ENCODE data around the gene PNLIPRP3. TPM values are rescaled to one million over a fixed set of nuclear protein-coding genes. Genes with fewer than 3 reads are reported as not detected.

Gene PNLIPRP3
- total and polyA plus RNA-seq, 9 of the 15 experiments (the other 6 are each of a cell fraction or from before 2014, with no cell fraction given) = not detected

DNA sequence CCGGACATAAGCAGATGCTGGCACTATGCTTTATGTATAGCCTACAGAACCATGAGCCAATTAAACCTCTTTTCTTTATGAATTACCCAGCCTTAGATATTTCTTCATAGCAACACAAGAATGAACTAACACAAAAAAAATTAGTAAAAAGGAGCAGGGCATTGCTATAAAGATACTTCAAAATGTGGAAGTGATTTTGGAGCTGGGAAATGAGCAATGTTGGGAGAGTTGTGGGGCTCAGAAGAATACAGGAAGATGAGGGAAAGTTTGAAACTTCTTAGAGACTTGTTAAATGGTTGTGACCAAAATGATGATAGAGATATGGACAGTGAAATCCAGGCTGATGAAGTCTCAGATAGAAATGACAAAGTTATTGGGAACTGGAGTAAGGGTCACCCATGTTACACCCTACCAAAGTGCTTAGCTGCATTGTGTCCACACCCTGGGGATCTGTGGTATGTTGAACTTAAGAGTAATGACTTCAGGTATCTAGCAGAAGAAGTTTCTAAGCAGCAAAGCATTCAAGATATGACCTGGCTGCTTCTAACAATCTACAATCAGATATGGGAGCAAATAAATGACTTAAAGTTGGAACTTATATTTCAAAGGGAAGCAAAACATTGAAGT is 24.2 kb downstream of the PNLIPRP3 start:
- Histone ChIP-seq H3K4me3 (no peak overlapping the region), H3K79me2 (ENCODE audit: control insufficient read depth, insufficient read depth, low read length) (no peaks in the 10 kb centered on the region), H3K9me1 (ENCODE audit: control insufficient read depth, insufficient read depth, low read length) (no peaks in the 10 kb centered on the region), H3K36me3 (ENCODE audit: control insufficient read depth, insufficient read depth, low read length) (no peaks in the 10 kb centered on the region), H3K27ac (ENCODE audit: extremely low read depth, low read depth, low read length) (no peak overlapping the region), H3K9ac (ENCODE audit: insufficient read depth in 1 of 2, low read depth in 2 of 2, low read length in 2 of 2) (no peak overlapping the region), H3K9me3 (replicated peaks; ENCODE audit: control insufficient read depth, insufficient read depth, low read depth, low read length) (no peaks in the 10 kb centered on the region), H3K4me1 (replicated peaks in 1 of 2; ENCODE audit: control insufficient read depth in 2 of 2, insufficient read depth in 2 of 2, low read length in 2 of 2) (no peaks in the 10 kb centered on the region), H2AFZ (ENCODE audit: low read depth, low read length) (no peak overlapping the region), H4K20me1 (replicated peaks; ENCODE audit: control insufficient read depth, insufficient read depth, low read length) (no peaks in the 10 kb centered on the region), H3K27me3 (ENCODE audit: control insufficient read depth in 2 of 2, insufficient read depth in 2 of 2, low read length in 2 of 2) (no peaks in the 10 kb centered on the region), H3K4me2 (ENCODE audit: insufficient read depth, low read length) (no peak overlapping the region)
- 0% methylated on average over 1 of the region's 1 CpG for WGBS (ENCODE audit: insufficient coverage, low coverage, missing lambda C conversion rate)
- ChIA-PET CTCF (ENCODE audit: low intra/inter-chr PET ratio) (no interaction called here), POLR2A (no interaction called here)
- no peak for DNase-seq (ENCODE audit: extremely low read depth in 1 of 4, low spot score in 3 of 4)
- TF ChIP-seq POLR2G (IDR thresholded peaks at IDR 0.05; ENCODE audit: low read depth, low read length) (no peak), SMAD4 (CRISPR knock-in tag; conservative IDR thresholded peaks at IDR 0.05) (no peak), GABPB1 (CRISPR knock-in tag; IDR thresholded peaks at IDR 0.05) (no peak), ZNF165 (CRISPR knock-in tag; IDR thresholded peaks at IDR 0.05; ENCODE audit: borderline replicate concordance) (no peak), ZNF830 (CRISPR knock-in tag; IDR thresholded peaks at IDR 0.05) (no peak), TOE1 (IDR thresholded peaks at IDR 0.05; ENCODE audit: borderline replicate concordance) (no peak), TOE1 (CRISPR knock-in tag; IDR thresholded peaks at IDR 0.05; ENCODE audit: borderline replicate concordance, low read depth) (no peak), ZNF41 (CRISPR knock-in tag; conservative IDR thresholded peaks at IDR 0.05) (no peak), NCOA4 (IDR thresholded peaks at IDR 0.05; ENCODE audit: partially characterized antibody) (no peak), POLR2AphosphoS2 (IDR thresholded peaks at IDR 0.05; ENCODE audit: low read length) (no peak), HMG20B (CRISPR knock-in tag; IDR thresholded peaks at IDR 0.05) (no peak), GTF2F1 (IDR thresholded peaks at IDR 0.05; ENCODE audit: low read depth, low read length) (no peak)
- FAIRE-seq = no peak
- no TSS peak for BruUV-seq (replicated peaks)
- in situ Hi-C loops (cut with MboI) = loop anchor here (25.0 kb wide), 1 partner anchor 710 kb away; no protein-coding TSS in a partner anchor
- no peak for ATAC-seq
- intact Hi-C loops (cut with micrococcal nuclease) = no loop called here

Measured in K562 (cell line).